SK-N-DZ (cell line): ENCODE results near the gene OLFM3.

Source experiments
- DNase-seq: peaks from one replicate; pipeline ENCODE4 v3.0.0-alpha.2; 2015; ENCODE audit warnings: low spot score
- small RNA-seq, 2 experiments: library from RNA; depleted of rRNA; stranded (forward); fragments of <200 nt; gene quantifications; one replicate each; pipeline ENCODE3, GENCODE V24; 2014

OLFM3 gene

DNA sequence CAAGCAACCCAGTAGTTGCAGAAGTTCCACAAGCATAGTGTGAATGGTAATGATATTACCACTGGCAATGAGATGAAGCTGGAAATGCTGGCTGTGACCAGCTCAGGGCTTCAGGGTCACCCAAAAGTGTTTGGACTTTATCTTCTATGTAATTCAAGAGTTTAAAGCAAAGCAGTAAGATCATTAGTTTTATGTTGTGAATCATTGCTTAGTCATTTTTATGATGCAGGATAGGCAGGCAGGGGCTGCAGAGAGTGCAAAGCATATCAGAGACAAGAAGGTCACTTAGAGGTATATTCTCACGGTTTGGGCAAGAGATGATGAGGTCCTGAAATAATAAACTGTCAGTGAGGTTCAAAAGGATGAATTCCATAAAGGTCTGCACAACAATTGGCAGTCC, 147.4 kb downstream of the OLFM3 start:
- no peak for DNase-seq

DNA sequence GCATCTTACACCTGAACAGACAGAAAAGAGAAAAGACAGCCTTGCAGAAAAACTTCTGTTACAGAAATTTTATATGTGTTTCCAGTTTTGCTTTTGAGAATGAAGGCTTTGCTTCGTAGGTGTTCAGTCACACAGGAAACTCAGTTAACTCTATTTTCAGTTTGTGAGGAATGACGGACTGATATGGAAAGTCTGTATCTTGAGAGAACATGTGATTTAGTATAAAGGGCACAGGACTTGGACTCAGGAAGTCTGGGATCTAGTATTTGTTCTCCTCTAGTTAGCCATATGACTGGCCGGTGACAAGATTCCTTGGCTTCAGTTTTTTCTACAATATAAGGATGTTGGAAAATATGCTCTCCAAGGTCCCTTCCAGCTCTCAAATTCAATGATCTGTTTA, 149.1 kb downstream of the OLFM3 start:
- no peak for DNase-seq

DNA sequence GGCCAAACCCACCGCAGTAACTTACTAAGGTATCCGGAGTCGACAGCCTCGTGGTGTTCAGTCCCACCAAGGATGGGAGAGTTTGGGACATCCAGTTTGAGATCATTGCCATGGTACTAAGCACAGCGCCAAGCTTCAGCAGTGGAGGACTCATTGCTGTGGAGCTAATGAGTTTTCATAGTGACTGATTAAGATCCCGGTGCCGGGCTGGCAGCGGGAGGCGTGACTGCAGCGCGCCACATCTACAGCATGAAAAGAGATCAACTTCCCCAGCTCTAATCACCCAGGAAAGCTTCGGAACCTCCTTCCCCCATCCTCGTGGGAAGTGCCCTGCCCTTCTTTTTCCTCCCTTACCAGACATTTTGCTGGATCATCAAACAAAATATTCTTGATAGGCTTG, 149.9 kb downstream of the OLFM3 start:
- peak; percentile 19 for DNase-seq

DNA sequence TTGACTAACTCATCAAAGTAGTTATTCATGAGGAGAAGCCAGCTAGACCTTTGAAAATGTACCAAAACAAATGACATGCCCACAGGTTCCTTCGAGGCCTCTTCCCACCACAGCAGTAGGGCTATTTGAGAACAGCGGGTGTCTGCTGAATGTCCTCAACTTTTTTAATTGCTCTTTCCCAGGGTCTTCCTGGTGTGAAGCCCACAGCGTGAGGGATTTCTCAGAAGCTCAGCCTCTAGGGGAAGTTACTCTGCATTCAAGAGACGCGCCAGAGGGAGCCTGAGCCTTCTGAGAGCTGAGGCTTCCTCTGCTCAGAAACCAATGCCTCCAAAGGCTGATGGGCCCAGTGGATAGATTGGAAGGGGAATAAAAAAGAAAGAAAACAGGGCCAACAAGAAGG, 153.6 kb downstream of the OLFM3 start:
- no peak for DNase-seq

DNA sequence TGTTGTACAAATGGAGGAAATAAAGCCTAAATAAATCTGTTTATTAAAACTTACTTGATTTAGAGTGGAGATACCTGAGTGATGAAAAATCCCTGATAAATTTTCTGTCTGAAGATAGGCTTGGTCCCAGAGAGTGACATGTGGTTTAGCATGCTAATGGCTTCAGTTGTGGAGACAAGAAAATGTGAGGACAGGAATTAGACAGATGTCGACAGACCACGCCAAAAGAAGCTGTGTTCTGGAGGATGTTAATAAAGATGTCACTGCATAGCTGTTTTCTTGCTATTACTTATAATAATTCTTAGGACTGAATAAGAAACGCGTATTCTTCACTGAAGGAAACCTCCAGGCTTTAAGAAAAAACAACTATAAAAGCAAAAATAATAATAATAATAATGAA, 154.9 kb downstream of the OLFM3 start:
- DNase-seq: no peak

DNA sequence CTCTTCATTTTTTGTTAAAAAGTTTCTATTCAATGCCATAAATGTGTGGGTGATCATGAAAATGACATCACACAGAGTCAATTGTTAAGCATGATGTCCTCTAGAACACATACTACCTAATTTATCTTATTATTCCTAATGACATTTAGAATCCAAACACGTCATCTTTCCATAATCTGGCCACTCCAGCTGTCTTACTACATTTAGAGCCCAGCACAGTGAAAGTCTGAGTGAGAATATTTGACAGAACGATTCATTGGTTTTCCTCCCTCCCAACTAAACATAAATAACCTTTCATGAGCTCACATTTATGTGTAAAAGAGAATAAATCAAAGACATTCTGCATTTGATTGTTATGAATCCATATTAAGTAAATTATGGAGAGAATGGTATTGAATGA, 160.7 kb downstream of the OLFM3 start:
- no peak for DNase-seq

DNA sequence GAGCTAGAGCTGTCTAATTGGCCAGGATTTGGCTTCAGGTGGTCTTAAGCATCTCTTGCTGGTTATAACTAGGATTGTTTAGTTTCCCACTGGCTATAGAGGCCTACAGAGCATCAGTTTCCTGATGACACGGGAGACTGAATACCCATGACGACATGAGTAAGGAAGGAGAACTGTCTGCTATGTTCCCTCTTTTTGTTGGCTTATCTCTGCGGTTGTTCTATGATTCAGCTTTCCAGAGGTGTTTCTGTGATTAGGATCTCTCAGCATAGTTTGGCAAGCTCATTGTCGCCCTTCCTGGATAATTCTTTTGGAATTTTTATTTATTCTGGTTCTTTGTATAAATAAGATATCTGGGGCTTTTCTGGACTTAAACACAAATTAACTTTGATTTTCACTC, 163.4 kb downstream of the OLFM3 start:
- DNase-seq: no peak

DNA sequence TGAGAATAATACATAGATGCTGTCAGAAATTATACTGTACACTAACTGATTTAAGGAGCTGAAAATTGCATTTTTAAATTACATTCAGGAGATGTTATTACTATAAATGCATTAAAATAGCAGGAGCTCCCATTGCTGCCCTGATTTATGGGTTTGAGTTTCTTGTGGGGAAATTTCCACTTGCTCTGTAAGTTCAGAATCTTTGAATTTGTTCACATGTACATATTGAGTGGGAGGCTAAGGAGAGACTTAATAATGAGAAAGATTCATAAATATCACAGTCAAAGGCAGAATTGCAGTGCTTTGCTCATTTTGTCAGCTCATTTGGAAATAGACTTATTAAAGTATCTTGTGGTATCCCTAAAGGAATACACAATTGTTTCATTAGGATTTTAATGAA, 170.3 kb downstream of the OLFM3 start:
- no peak for DNase-seq

DNA sequence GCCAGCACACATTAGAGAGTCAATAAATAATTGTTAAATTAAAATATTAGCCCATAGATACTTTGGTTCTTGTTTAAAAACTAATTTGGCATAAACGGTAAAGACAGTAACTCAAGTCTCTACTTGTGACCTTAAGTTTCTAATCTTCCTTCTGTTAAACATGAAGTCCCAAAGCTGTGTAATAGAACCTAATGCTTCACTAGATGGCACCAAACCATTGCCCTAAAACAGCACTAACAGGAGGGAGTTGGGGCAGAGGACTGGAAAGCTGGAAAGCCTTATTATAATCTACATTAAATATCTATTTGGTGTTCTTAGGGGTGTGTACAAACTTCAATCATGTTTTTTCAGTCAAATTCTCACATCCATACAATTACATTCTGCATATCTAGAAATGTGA, 176.7 kb downstream of the OLFM3 start:
- peak; percentile 56 for DNase-seq

DNA sequence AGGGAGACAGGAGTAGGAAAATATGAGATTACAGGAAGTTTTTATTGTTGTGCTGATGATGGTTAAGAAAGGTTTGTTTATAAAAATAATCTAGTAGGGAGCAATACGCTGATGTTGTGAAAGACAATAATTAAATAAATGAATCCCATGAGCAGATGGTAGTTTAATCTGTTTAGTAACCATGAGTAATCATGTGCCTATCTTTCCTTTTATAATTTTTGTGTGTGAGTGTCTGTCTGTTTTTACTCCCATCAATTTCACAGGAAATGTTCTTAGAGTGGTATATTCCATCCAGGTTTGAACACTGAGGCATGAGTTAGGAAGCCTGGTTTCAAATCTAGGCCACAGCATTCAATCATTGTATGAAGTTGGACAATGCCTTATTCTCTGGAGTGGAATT, 180.5 kb downstream of the OLFM3 start:
- DNase-seq: no peak

DNA sequence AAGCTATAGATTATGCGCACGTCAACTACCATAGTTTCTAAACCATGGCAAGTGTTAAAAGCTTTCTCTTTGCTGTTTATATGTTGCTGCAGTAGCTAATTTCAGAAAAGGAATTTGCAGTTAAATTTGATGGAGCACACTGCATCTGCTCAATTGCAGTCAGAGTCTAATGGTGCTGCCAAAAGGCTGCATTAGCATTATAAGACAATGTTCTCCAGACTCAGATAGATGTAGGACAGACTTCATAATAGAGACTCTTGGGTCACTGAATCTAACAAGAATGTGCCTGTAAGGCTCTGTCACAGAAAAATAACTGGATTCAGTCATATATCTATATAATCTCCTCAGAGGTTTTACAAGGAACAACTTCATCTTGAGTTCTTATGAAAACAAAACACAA, 198.3 kb downstream of the OLFM3 start:
- no peak for DNase-seq

DNA sequence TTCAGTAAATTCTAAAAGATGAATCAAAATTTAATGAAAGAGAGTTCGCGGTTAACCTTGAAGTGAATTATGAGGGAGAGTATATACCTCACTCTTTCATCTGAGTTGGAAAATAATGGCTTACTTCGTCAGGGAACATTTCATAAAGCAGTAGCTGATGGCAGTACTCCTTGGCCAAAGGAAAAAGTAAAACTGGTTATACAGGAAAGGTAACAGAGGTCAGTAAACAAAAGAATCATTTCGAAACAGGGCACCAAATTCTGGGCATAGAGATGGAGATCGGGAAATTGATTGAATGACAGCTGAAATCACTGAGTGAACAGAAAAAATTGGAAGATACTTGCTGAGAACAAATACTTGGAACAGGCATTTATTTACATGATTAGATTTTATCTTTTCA, 199.0 kb downstream of the OLFM3 start:
- no peak for DNase-seq

DNA sequence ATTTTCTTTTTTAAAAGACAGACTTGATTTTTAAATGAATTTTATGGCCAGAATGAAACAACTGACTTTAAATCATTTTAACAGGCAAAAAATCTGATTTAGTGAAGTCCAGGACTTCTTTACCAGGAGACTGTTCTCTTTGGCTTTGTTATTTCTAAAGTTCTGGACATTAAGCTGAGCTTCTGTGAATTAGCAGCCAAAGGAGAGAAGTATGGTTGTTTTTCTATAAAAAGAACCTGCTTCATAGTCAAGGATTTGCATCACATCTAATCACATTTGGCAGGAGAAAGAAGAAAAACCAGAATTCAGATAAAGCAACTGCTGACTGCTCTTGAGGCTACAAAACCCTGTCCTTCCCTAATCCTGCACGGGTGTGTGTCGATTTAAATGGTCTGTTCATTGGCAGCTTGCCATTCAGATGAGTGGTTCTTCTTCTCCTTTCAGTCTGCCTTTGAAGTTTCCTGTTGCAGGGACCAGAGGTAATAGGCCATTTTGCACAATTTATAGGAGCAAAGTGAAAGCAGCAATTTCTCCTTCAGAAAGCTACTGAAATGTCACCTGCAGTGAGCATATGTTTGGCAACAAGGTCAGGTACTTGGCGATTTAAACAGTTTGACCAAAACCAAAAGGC, 215.4 kb downstream of the OLFM3 start:
- DNase-seq: peak; percentile 6

DNA sequence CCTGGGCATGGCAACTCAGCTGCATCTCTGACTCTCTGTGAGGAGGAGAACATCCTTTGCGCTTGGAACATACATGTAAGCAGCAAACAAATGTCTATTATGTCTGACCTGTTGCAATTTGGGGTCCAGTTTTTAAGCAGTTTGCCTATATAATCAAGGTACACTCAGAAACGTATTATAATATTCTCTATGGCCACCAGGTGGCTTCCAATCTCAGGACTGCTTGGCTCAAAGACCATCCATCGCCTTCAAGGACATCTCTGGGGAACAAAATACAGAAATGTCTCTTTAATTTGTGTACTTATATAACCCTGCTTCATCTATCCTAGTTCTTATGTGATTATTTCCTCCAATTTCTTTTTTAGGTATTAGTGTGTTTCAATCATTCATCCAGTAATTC, 227.2 kb downstream of the OLFM3 start:
- peak; percentile 16 for DNase-seq

DNA sequence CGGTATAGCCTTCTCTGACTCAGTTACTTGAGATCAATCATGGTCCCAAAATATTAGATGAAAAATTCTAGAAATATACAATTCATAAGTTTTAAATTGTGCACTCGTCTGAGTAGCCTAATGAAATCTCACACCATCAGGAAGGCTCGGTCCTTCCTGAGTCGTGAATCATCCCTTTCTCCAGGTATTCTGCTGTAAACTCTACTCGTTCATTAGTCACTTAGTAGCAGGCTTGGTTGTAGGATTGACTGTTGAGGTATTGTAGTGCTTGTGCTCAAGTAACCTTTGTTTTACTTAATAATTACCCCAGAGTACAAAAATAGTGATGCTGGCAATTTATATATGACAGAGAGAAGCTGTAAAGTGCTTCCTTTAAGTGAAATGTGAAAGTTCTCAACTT, 238.7 kb downstream of the OLFM3 start:
- no peak for DNase-seq

DNA sequence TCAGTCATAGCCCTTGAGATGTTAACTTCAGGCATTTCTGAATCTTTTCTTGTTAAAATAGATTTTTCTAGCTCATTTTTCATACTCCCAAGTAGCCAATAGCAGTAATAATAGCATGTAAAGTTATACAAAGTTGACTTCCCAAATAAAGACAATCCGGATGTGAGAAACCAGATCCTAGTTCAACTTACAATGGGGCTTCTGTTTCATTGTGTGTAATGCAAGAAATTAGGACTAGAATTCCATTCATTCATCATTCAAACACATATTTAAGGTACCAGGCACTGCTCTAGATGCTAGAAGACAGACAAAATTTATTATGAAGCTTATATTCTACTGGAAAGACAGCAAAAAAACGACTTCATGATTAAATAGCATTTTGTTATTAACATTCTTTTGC, 240.3 kb downstream of the OLFM3 start:
- DNase-seq: no peak

Small RNAs within 50 kb of the gene (small RNA-seq; reads per million reads assigned to genes)
- gene RNU6-352P: 0 reads per million in 2 experiments
